SW480 (cell line): ENCODE measurements around the gene GNG3.
"Not testable (repeated sequence)": the region's sequence is repeated elsewhere in the genome, so short reads cannot be mapped to it uniquely, and the experiment has no call there.

Source experiments
- DNase-seq: peaks from one replicate; pipeline ENCODE4 v3.0.0-alpha.2; 2016; ENCODE audit warnings: low spot score

The GNG3 gene

GRCh38 chr11:62716816-62717215 is 9.3 kb downstream of the GNG3 start:
- no peak for DNase-seq

- DNase-seq, result no peak
These were observed 12.0 kb downstream of the GNG3 start for GRCh38 chr11:62719302-62719978.

GRCh38 chr11:62721994-62722393 is 14.5 kb downstream of the GNG3 start:
- DNase-seq, result no peak

DNA sequence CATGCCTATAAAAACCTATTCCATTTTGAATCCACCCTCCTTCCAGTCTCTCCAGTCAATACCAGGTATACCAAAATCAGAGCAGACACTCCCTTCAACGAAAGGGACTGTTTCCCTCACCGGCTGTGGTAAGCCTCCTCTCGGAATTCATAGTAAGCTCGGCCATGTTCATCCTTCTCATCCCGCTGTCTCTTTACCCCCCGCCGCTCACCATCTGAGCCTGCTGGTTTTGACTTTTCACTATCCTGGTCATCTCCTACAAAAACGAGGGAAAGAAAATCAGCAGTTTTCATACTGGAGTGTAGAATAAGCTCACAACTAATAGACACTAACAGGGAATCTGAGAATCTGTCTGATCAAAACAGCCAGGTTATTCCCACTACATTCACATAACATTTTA is 16.7 kb downstream of the GNG3 start:
- no peak for DNase-seq

DNA sequence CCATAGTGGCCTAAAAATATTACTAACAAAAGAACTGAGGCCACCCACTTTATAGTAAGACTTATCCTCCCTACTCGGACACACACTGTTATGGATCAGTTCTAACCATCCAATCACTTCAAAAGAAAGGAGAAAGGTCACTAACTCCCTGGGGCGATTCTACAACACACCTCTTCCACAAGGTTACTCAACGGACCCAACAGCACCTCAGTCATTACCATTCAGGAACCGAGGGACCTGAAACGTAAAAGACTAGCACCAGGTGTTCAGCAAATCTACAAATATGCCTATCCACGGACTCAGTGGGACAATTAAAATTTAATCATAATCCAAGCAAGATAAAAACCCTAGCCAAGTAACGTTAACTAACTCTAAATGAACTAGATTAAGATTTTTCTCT is 18.2 kb downstream of the GNG3 start:
- DNase-seq, result no peak

DNA sequence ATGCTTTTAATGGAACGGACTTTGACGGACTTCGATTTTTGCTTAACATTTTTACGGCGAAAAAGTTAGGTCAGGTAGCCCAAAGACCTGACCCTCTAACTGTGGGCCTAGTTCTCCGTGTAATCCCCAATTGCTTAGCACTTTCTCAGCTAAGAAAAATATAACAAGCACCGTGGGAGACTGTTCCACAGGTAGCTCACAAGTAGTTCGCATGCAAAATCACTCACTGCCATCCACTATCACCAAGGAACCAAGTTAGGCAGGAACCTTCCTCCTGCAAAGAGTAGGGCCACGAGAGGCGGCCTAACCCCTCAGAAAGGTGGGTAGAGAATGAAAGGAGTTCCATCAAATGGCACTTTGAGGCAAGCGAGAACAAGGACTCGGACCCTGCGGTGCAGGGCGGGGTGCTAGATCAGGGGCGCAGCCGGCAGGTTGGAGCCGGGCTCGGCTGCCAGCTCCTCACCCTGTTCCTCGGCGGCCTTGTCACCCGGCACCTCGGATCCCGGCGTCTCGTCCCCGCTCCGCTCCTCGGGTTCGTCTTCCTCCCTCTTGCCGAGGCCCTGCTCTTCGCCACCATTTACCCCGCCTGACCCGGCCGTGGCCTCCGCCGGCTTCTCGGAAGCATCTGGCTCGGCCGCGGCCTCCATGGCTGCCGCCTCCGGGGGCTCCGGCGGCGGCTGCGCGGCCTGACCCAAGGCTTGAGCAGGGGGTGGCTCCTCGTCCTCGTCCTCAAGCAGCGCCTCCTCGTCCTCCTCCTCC is 18.9 kb downstream of the GNG3 start:
- no peak for DNase-seq

DNA sequence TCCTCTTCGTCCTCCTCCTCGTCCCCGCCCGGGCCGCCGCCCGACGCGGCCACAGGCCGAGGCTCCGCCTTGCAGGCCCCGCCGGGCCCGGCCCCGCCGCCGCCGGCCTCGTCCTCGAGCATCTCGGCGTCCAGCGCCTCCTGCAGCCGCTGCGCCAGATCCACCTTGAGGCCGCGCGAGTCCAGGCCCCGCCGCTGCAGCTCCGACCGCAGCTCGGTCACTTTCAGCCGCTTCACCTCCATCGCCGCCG is 19.4 kb downstream of the GNG3 start:
- DNase-seq, result no peak

GRCh38 chr11:62727165-62727871 is 19.8 kb downstream of the GNG3 start, which contains the start of gene HNRNPUL2:
HNRNPUL2 (minus strand) TSS chr11:62727457; CDS start chr11:62727156, 301 bp downstream.
- DNase-seq, result peak; percentile 99

- DNase-seq, result peak; percentile 98
These were observed 20.3 kb downstream of the GNG3 start for GRCh38 chr11:62727872-62728170.

GRCh38 chr11:62728171-62728988 is 20.9 kb downstream of the GNG3 start, which contains the start of gene TTC9C:
TTC9C (plus strand) TSS chr11:62728486; CDS start chr11:62728849, 363 bp downstream.
- DNase-seq, result peak; percentile 91

DNA sequence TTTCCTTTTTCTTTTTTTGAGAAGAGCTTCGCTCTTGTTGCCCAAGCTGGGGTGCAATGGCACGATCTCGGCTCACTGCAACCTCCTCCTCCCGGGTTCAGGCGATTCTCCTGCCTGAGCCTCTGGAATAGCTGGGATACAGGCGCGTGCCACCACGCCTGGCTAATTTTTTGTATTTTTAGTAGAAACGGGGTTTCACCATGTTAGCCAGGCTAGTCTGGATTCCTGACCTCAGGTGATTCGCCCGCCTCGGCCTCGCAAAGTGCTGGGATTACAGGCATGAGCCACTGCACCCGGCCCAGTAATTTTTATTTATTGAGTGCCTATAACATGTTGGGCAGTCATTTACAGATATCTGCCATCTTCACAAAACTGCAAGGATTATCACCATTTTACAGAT is 22.6 kb downstream of the GNG3 start:
- not testable (repeated sequence) for DNase-seq

DNA sequence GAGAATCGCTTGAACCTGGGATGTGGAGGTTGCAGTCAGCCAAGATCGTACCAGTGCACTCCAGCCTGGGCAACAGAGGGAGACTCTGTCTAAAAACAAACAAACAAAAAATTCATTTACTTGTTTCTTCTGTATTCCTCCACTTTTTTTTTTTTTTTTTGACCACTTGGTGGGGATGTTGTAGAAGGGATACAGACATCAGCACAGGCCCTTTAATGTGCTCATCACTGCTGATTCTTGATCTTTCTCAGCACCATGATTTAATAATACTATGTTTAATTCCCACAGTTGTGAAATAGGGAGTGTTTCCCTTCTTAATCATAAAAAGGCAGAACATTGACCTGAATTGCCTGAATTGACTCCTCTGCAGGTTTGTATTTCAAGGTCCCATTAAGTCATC is 25.4 kb downstream of the GNG3 start:
- no peak for DNase-seq

GRCh38 chr11:62737196-62737595 is 29.7 kb downstream of the GNG3 start:
- DNase-seq, result no peak

- DNase-seq, result no peak
These were observed 40.1 kb downstream of the GNG3 start for GRCh38 chr11:62747475-62748160.

DNA sequence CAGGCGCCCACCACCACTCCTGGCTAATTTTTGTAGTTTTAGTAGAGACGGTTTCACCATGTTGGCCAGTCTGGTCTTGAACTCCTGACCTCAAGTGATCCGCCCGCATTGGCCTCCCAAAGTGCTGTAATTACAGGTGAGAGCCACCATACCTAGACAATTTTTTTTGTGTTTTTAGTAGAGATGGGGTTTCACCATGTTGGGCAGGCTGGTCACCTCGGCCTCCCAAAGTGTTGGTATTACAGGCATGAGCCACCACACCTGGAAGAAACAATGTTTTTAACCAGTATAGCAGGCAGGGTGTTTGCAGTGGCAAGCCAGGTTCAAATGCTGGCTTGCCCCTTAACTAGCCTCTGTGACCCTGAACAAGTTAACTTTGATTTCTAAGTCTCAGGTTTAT is 42.5 kb downstream of the GNG3 start:
- DNase-seq, result not testable (repeated sequence)

- DNase-seq, result no peak
These were observed 44.8 kb downstream of the GNG3 start for GRCh38 chr11:62752177-62752785.

GRCh38 chr11:62752994-62753735 is 45.7 kb downstream of the GNG3 start:
- DNase-seq, result no peak

- peak; percentile 100 for DNase-seq
These were observed 46.5 kb downstream of the GNG3 start, which contains the start of gene ZBTB3 for GRCh38 chr11:62753736-62754603. ZBTB3 (minus strand) TSS chr11:62754160; CDS start chr11:62753664, 496 bp downstream.

GRCh38 chr11:62755086-62755615 is 47.7 kb downstream of the GNG3 start:
- no peak for DNase-seq
